GM18517 (cell line): ENCODE data around the gene STXBP4.

ENCODE experiments used
- ATAC-seq: cut with Tn5 transposase; IDR thresholded peaks from one replicate; pipeline ENCODE4 v1.9.1; 2021; ENCODE audit warnings: mild to moderate bottlenecking, moderate library complexity; ENCODE audit not compliant: unreplicated experiment

Gene STXBP4

GRCh38 chr17:54969658-54970572 lies 1.4 kb downstream of the STXBP4 start:
- ATAC-seq, result no peak

- ATAC-seq, result no peak
Observed at GRCh38 chr17:54971147-54971546, 2.6 kb downstream of the STXBP4 start.

GRCh38 chr17:54971901-54972300 lies 3.3 kb downstream of the STXBP4 start:
- no peak for ATAC-seq

GRCh38 chr17:54972406-54973138 lies 4.0 kb downstream of the STXBP4 start:
- ATAC-seq, result no peak

GRCh38 chr17:54974759-54975158 lies 6.2 kb downstream of the STXBP4 start:
- ATAC-seq, result no peak

- no peak for ATAC-seq
Observed at GRCh38 chr17:54976316-54976715, 7.8 kb downstream of the STXBP4 start.

- no peak for ATAC-seq
Observed at GRCh38 chr17:54977744-54978143, 9.2 kb downstream of the STXBP4 start.

- ATAC-seq, result no peak
Observed at GRCh38 chr17:54979657-54980056, 11.1 kb downstream of the STXBP4 start.

- ATAC-seq, result no peak
Observed at GRCh38 chr17:54980375-54980774, 11.8 kb downstream of the STXBP4 start.

- no peak for ATAC-seq
Observed at GRCh38 chr17:54982399-54982798, 13.8 kb downstream of the STXBP4 start.

- peak; percentile 76 for ATAC-seq
Observed at GRCh38 chr17:54983260-54983659, 14.7 kb downstream of the STXBP4 start.

- ATAC-seq, result no peak
Observed at GRCh38 chr17:54985476-54985875, 16.9 kb downstream of the STXBP4 start.

GRCh38 chr17:54990118-54990517 lies 21.6 kb downstream of the STXBP4 start:
- no peak for ATAC-seq

- ATAC-seq, result no peak
Observed at GRCh38 chr17:54991567-54991966, 23.0 kb downstream of the STXBP4 start.

- ATAC-seq, result no peak
Observed at GRCh38 chr17:54992797-54993639, 24.5 kb downstream of the STXBP4 start.

GRCh38 chr17:54996441-54996840 lies 27.9 kb downstream of the STXBP4 start:
- no peak for ATAC-seq

GRCh38 chr17:55002458-55002857 lies 33.9 kb downstream of the STXBP4 start:
- no peak for ATAC-seq

GRCh38 chr17:55004484-55004883 lies 35.9 kb downstream of the STXBP4 start:
- no peak for ATAC-seq

GRCh38 chr17:55005520-55005919 lies 37.0 kb downstream of the STXBP4 start:
- no peak for ATAC-seq

- no peak for ATAC-seq
Observed at GRCh38 chr17:55023626-55024025, 55.1 kb downstream of the STXBP4 start.

- ATAC-seq, result peak; percentile 99
Observed at GRCh38 chr17:55037828-55038227, 69.3 kb downstream of the STXBP4 start.
